Brain microvascular endothelial cell (primary cell): ENCODE measurements around the gene ADIPOR2.

Experiments used
- DNase-seq: peaks from one replicate; pipeline ENCODE4 v3.0.0-alpha.2; 2020
- H3K27ac ChIP-seq: fragments of 250-450 bp; sonication (Bioruptor Pico); 2 replicates; pipeline ENCODE4 v1.5.1; 2020; ENCODE audit warnings: mild to moderate bottlenecking, moderate library complexity
- H3K27me3 ChIP-seq: fragments of 250-450 bp; sonication (Bioruptor Pico); replicated peaks from 2 replicates; pipeline ENCODE4 v1.5.1; 2020; ENCODE audit warnings: mild to moderate bottlenecking
- H3K36me3 ChIP-seq: fragments of 250-450 bp; sonication (Bioruptor Pico); replicated peaks from 2 replicates; pipeline ENCODE4 v1.5.1; 2020; ENCODE audit warnings: mild to moderate bottlenecking
- H3K4me3 ChIP-seq: 2 replicates; pipeline ENCODE4 v1.5.1; 2011; ENCODE audit warnings: low read depth, mild to moderate bottlenecking, control low read depth, low read length, moderate library complexity
- in situ Hi-C: cut with HindIII; loops from 2 replicates; pipeline ENCODE4 v1.10.0; 2017; ENCODE audit warnings: low sequenced_read_pairs, low pct_ligation_motif_present
- TF ChIP-seq, protein P1 (sequence below): IDR thresholded peaks from 2 replicates; pipeline ENCODE4 v1.5.1; 2011; ENCODE audit warnings: low read depth, mild to moderate bottlenecking, moderate library complexity, low read length, control low read depth, inconsistent platforms; ENCODE audit errors: missing control alignments

The ADIPOR2 gene

DNA sequence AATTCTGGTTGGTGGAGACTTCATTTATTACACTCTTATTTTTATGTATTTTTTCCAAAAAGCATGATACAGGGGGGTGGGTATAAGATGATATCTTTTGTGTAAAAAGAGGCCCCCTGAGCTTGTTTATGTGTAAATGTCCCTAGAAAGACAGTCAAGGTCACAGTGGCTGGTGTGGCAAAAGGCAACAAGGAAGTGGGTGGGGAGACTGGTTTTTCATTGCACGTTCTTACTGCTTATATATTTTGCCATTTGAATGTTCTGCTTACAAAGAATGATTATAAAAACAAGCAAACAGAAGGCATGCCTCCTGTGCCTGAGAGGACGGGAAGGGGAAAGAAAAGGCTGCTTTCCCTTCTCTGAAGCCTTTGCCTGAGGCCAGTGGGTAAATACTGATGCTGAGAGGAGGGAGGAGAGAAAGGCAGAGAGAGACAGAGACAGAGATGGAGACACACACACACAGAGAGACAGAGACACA, 24.1 kb upstream of the ADIPOR2 start:
- TF ChIP-seq, protein P1, sequence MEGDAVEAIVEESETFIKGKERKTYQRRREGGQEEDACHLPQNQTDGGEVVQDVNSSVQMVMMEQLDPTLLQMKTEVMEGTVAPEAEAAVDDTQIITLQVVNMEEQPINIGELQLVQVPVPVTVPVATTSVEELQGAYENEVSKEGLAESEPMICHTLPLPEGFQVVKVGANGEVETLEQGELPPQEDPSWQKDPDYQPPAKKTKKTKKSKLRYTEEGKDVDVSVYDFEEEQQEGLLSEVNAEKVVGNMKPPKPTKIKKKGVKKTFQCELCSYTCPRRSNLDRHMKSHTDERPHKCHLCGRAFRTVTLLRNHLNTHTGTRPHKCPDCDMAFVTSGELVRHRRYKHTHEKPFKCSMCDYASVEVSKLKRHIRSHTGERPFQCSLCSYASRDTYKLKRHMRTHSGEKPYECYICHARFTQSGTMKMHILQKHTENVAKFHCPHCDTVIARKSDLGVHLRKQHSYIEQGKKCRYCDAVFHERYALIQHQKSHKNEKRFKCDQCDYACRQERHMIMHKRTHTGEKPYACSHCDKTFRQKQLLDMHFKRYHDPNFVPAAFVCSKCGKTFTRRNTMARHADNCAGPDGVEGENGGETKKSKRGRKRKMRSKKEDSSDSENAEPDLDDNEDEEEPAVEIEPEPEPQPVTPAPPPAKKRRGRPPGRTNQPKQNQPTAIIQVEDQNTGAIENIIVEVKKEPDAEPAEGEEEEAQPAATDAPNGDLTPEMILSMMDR: no peak
- no peak for DNase-seq
- Histone ChIP-seq H3K36me3 (no peaks in the 10 kb centered on the region), H3K27ac (no peak overlapping the region), H3K27me3 (no peaks in the 10 kb centered on the region), H3K4me3 (no peak overlapping the region)
- in situ Hi-C loops: loop anchor here (25.0 kb wide), 1 partner anchor 121 kb away; no protein-coding TSS in a partner anchor

DNA sequence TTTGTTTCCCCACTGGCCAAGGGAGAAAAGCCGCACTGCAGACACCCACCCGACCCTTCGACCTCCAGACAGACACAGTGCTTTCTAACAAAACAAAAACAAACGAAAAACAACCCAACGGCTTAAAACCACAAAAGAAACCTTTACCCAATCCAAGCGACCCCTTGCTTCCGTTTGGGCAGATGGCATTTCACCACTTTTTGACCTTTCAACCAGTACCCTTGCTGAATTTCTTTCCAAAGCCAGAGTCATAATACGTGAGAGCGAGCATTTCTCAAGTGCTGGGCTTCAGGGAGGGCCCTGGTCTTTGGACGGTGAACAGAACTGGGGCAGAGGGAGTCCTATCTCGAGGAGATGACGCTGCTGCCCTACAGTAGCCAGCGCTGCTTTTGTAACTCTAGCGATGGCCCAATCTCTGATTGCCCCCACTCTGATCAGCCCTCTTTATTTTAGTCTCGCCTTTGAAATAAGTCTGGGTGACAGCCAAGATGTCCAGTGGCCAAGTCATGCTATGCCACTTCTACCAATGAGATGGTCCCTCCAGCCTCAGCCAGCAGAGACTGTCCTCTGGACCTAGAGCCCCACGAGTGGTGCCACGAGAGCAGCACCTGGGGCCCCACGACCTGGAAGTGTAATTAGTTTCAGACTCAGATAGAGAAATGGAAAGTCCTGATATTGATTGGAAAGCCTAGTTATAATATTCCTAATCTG, 21.9 kb upstream of the ADIPOR2 start:
- Histone ChIP-seq H3K27ac (no peak overlapping the region), H3K4me3 (no peak overlapping the region), H3K36me3 (no peaks in the 10 kb centered on the region), H3K27me3 (no peaks in the 10 kb centered on the region)
- TF ChIP-seq, protein P1: no peak
- in situ Hi-C loops: loop anchor here (25.0 kb wide), 1 partner anchor 118 kb away; no protein-coding TSS in a partner anchor
- DNase-seq: no peak

DNA sequence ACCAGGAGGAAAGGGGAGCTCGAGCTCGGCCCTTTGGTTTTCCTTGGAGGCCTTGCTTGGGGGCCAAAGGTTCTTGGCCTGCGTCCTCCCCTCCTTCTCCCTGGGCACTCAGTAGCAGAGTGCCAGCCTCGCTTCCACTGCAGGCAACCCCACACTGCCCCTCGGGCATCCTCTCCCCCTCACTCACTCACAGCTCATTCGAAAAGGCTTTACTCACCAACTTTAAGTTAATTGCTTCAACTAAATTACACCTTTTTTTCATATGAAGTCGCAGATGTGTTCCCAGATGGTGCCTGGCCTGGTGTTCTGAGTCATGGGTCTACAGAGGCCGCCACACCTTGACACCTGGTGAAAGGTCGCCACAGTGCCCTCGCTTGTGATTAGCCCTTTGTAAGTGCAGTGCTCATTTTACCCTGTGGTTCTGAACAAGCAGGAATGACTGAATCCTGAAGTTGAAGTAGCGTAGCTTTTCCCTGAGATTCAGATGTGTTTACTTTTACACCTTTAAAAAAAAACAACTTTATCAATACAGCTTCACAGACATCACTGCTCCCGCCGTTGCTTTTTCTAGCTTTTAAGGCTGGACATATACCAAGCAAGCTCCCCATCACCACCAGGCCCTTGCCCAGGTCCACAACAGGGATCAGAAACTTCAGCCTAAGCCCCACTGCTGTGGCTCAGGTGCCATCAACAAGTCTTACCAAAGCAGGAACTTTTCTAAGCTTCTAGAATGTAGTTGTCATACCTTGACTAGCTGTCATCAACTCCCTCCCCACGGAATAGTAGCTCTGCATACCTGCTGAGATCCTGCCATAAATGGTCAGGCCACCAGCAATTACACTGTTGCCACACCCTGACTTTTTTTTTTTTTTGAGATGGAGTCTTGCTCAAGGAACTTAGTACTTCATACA, 20.3 kb upstream of the ADIPOR2 start:
- no peak overlapping the region for H3K27ac ChIP-seq
- H3K36me3 ChIP-seq: no peaks in the 10 kb centered on the region
- in situ Hi-C loops: loop anchor here (25.0 kb wide), 1 partner anchor 117 kb away; no protein-coding TSS in a partner anchor
- no peak for DNase-seq
- no peaks in the 10 kb centered on the region for H3K27me3 ChIP-seq
- TF ChIP-seq, protein P1: no peak
- H3K4me3 ChIP-seq: no peak overlapping the region

DNA sequence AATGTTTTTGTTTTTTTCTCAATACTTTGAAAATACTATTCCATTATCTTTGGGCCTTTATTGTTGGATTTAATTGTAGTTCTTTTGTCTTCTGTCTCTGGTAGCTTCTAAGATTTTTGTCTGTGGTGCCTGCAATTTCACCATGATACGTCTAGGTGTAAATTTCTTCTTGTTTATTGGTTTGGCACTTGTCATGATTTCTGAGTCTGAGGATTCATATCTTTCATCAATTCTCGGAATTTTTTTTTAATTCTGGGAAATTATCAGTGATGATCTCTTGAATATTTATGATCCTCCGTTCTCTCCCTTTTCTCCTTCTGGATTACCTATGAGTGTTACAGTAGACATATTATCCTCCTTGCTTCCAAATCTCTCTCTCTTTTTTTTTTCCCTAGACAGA, 14.8 kb upstream of the ADIPOR2 start:
- H3K4me3 ChIP-seq: no peak overlapping the region
- no peak for DNase-seq
- in situ Hi-C loops: loop anchor here (25.0 kb wide), 1 partner anchor 286 kb away; no protein-coding TSS in a partner anchor
- H3K27me3 ChIP-seq: no peaks in the 10 kb centered on the region
- TF ChIP-seq, protein P1: no peak
- H3K36me3 ChIP-seq: no peaks in the 10 kb centered on the region
- no peak overlapping the region for H3K27ac ChIP-seq

DNA sequence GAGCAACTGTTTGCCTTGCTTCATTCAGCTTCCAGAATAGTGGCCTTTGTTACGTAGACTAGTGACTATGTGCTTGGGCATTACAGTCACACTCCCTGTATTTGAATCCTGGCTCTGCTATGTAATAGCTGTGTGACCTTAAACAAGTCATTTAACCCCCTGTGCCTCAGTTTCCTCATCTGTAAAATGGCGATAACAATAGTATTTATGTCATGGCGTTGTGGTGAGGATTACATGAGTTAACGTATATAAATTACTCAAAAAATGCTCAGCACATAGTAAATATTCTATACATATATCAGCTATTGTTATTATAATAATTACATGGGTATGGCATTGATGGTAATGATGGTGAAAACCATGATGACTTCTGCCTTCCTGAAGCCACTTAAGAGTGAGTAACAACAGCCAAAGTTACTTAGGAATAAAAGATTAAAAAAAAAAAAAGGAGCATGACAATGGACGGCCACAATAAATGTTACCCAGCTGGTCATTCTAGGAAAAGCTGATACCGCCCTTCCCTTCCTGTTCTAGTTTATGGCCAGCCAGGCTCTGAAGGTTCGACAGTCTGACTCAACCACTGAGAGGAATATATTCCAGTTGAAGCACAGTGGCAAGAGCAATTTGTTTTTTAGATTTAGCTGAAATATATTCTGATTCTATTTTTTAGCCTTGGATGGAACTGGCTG, 9.9 kb upstream of the ADIPOR2 start:
- H3K36me3 ChIP-seq: no peaks in the 10 kb centered on the region
- TF ChIP-seq, protein P1: no peak
- H3K27ac ChIP-seq: no peak overlapping the region
- in situ Hi-C loops: loop anchor here (25.0 kb wide), 1 partner anchor 281 kb away; no protein-coding TSS in a partner anchor
- DNase-seq: no peak
- H3K4me3 ChIP-seq: no peak overlapping the region
- no peaks in the 10 kb centered on the region for H3K27me3 ChIP-seq
